ENCODE data around the gene ADAP1. TPM values are rescaled to one million over a fixed set of nuclear protein-coding genes. Genes with fewer than 3 reads are reported as not detected.

Gene ADAP1
- total RNA-seq, 1 experiment from 2014 or later, result 6.2 TPM

DNA sequence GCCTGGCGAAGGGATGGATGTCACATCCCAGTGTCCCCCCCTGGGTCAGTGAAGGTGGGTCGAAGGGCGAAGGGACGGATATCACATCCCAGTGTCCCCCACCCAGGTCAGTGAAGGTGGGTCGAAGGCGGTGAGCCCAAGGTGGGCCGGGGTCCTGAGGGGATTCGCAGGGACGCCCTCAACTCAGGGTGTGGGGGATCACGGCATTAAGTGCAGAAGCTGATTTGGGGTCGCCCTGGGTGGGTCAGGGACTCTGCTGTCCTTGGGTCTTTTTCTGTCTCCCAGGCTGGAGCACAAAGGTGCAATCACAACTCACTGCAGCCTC is 21.9 kb downstream of the ADAP1 start:
- H3K36me3 Mint-ChIP-seq (ENCODE audit: insufficient read depth in 1 of 3, low read depth in 3 of 3), result no peaks in the 10 kb centered on the region; a peak in 1 of 7 replicates
- H3K23ac ChIP-seq (ENCODE audit: insufficient read length, low read depth, low read length), result no peak overlapping the region
- no peak overlapping the region for H2BK15ac ChIP-seq (ENCODE audit: low read depth, low read length)
- H2AK5ac ChIP-seq (ENCODE audit: insufficient read length, low read length), result no peak overlapping the region
- H3K4ac ChIP-seq (ENCODE audit: low read depth, low read length), result no peak overlapping the region
- no peak overlapping the region for H3K27ac ChIP-seq (ENCODE audit: insufficient read length, low read depth, low read length)
- no peaks in the 10 kb centered on the region for H3K27me3 ChIP-seq (ENCODE audit: insufficient read depth, low read length)
- H3K4me3 Mint-ChIP-seq, result no peak overlapping the region
- no peaks in the 10 kb centered on the region for H3K9me3 ChIP-seq (ENCODE audit: control insufficient read depth, low read depth, low read length)
- TF ChIP-seq CTCF (conservative IDR thresholded peaks at IDR 0.05), result no peak
- no peak overlapping the region for H3K4me2 ChIP-seq (ENCODE audit: insufficient read depth, insufficient read length, low read length)
- no peaks in the 10 kb centered on the region for H3K23me2 ChIP-seq (ENCODE audit: insufficient read length, low read depth, low read length, poor library complexity, severe bottlenecking)
- no peak overlapping the region for H3K18ac ChIP-seq (ENCODE audit: insufficient read length, low read depth, low read length)
- no peak overlapping the region for H2BK5ac ChIP-seq (ENCODE audit: insufficient read length, low read length)
- H4K8ac ChIP-seq (replicated peaks; ENCODE audit: insufficient read length, low read depth, low read length), result no peak overlapping the region
- H3K9ac ChIP-seq (ENCODE audit: extremely low read depth, insufficient read length, low read length), result no peak overlapping the region
- no peak overlapping the region for H4K91ac ChIP-seq (ENCODE audit: insufficient read length, low read depth, low read length)
- no peak overlapping the region for H2BK20ac ChIP-seq (ENCODE audit: low read depth, low read length, poor library complexity, severe bottlenecking)
- H3K14ac ChIP-seq (ENCODE audit: insufficient read depth, low read length), result no peak overlapping the region
- H2BK12ac ChIP-seq (ENCODE audit: insufficient read length, low read depth, low read length), result no peak overlapping the region
- no peaks in the 10 kb centered on the region for H3K79me1 ChIP-seq (ENCODE audit: insufficient read depth, low read depth, low read length, poor library complexity, severe bottlenecking)
- WGBS (ENCODE audit: extremely low coverage, insufficient read length, low lambda C conversion rate), result no CpG with 5 or more reads among the region's 11 CpGs
- H3K4me1 ChIP-seq (ENCODE audit: insufficient read depth, low read length), result no peaks in the 10 kb centered on the region
- no peaks in the 10 kb centered on the region for H4K20me1 ChIP-seq (ENCODE audit: control insufficient read depth, insufficient read depth, insufficient read length)
- H4K5ac ChIP-seq (ENCODE audit: insufficient read length, low read depth, low read length), result no peak overlapping the region
- H2AFZ ChIP-seq (ENCODE audit: low read length), result no peak overlapping the region
- no peak overlapping the region for H3K56ac ChIP-seq (ENCODE audit: insufficient read length, low read depth, low read length)
- no peaks in the 10 kb centered on the region for H3K27me3 Mint-ChIP-seq (ENCODE audit: low read depth)
- H3K27ac Mint-ChIP-seq, result no peak overlapping the region
- H3K4me1 Mint-ChIP-seq, result peaks cover 4 to 5% of the 10 kb centered on the region in 2 experiments; a peak in 2 of 4 replicates
- no peak overlapping the region for H3T11ph ChIP-seq (ENCODE audit: low read length)
- no peaks in the 10 kb centered on the region for H3K79me2 ChIP-seq (ENCODE audit: insufficient read depth, low read length)
- H2BK120ac ChIP-seq (ENCODE audit: low read depth, low read length, poor library complexity, severe bottlenecking), result no peak overlapping the region
- no peak for DNase-seq
- no peaks in the 10 kb centered on the region; a peak in 1 of 5 replicates for H3K9me3 Mint-ChIP-seq

Data from H9 (cell line).